DND-41 (cell line): ENCODE results near the gene ZNF273.

Source experiments
- ATAC-seq: fragments of 200-7000 bp; cut with Tn5 transposase; 3 replicates; pipeline ENCODE4 v1.9.1; 2021; ENCODE audit warnings: low read depth; ENCODE audit not compliant: insufficient read depth
- DNase-seq: peaks from one replicate; pipeline ENCODE4 v3.0.0-alpha.2; 2020
- H2AFZ ChIP-seq: 2 replicates; pipeline ENCODE4 v1.6.0; 2012; ENCODE audit warnings: low read depth, low read length
- H3K27ac ChIP-seq: 2 replicates; pipeline ENCODE4 v1.5.1; 2012; ENCODE audit warnings: low read length, inconsistent platforms
- H3K27me3 ChIP-seq: fragments of 200-600 bp; sonication (generic); 2 replicates; pipeline ENCODE4 v1.6.0; 2012; ENCODE audit warnings: low read length, mild to moderate bottlenecking, inconsistent platforms; ENCODE audit not compliant: insufficient read depth, poor library complexity
- H3K36me3 ChIP-seq: 2 replicates; pipeline ENCODE4 v1.5.1; 2012; ENCODE audit warnings: low read length, inconsistent platforms; ENCODE audit not compliant: insufficient read depth
- H3K4me1 ChIP-seq: 2 replicates; pipeline ENCODE4 v1.5.1; 2012; ENCODE audit warnings: mild to moderate bottlenecking, low read length; ENCODE audit not compliant: insufficient read depth
- H3K4me2 ChIP-seq: 2 replicates; pipeline ENCODE4 v1.6.0; 2012; ENCODE audit warnings: mild to moderate bottlenecking, moderate library complexity, low read length, inconsistent platforms; ENCODE audit not compliant: insufficient read depth
- H3K4me3 ChIP-seq, 2 experiments: fragments of 200-600 bp in 1 of 2; shearing (Covaris generic) in 1 of 2; 2 replicates each; pipeline ENCODE4 v1.5.1; 2012 to 2016; ENCODE audit warnings: inconsistent platforms in 2 of 2, low read length in 2 of 2, mild to moderate bottlenecking in 2 of 2, low read depth in 1 of 2, moderate library complexity in 1 of 2
- H3K79me2 ChIP-seq: 2 replicates; pipeline ENCODE4 v1.6.0; 2012; ENCODE audit warnings: low read length, inconsistent platforms; ENCODE audit not compliant: insufficient read depth
- H3K9ac ChIP-seq: 2 replicates; pipeline ENCODE4 v1.6.0; 2012; ENCODE audit warnings: low read depth, mild to moderate bottlenecking, inconsistent platforms, low read length, moderate library complexity
- H3K9me3 ChIP-seq: 2 replicates; pipeline ENCODE4 v1.5.1; 2012; ENCODE audit warnings: low read length, moderate library complexity, mild to moderate bottlenecking, inconsistent platforms; ENCODE audit not compliant: insufficient read depth, severe bottlenecking
- H4K20me1 ChIP-seq: 2 replicates; pipeline ENCODE4 v1.6.0; 2012; ENCODE audit warnings: low read length; ENCODE audit not compliant: insufficient read depth
- EZH2 ChIP-seq: IDR thresholded peaks from 3 replicates; pipeline ENCODE4 v1.6.1; 2012; ENCODE audit warnings: borderline replicate concordance, low read depth, mild to moderate bottlenecking, moderate library complexity, low read length, inconsistent platforms; ENCODE audit not compliant: severe bottlenecking
- TF ChIP-seq, protein P1 (sequence below): IDR thresholded peaks from 2 replicates; pipeline ENCODE4 v1.5.1; 2012; ENCODE audit warnings: borderline replicate concordance, low read length, moderate library complexity, mild to moderate bottlenecking; ENCODE audit not compliant: poor library complexity, severe bottlenecking; ENCODE audit errors: extremely low read depth

ZNF273 gene

GRCh38 chr7:64882341-64883112, 20.5 kb upstream of the ZNF273 start:
- H2AFZ ChIP-seq: no peak overlapping the region
- H3K4me2 ChIP-seq: no peak overlapping the region
- TF ChIP-seq, protein P1, sequence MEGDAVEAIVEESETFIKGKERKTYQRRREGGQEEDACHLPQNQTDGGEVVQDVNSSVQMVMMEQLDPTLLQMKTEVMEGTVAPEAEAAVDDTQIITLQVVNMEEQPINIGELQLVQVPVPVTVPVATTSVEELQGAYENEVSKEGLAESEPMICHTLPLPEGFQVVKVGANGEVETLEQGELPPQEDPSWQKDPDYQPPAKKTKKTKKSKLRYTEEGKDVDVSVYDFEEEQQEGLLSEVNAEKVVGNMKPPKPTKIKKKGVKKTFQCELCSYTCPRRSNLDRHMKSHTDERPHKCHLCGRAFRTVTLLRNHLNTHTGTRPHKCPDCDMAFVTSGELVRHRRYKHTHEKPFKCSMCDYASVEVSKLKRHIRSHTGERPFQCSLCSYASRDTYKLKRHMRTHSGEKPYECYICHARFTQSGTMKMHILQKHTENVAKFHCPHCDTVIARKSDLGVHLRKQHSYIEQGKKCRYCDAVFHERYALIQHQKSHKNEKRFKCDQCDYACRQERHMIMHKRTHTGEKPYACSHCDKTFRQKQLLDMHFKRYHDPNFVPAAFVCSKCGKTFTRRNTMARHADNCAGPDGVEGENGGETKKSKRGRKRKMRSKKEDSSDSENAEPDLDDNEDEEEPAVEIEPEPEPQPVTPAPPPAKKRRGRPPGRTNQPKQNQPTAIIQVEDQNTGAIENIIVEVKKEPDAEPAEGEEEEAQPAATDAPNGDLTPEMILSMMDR: no peak
- no peak for TF ChIP-seq EZH2
- no peak overlapping the region for H3K27ac ChIP-seq
- H3K27me3 ChIP-seq: no peaks in the 10 kb centered on the region
- H3K4me3 ChIP-seq: no peak overlapping the region
- H3K79me2 ChIP-seq: no peaks in the 10 kb centered on the region
- H3K9ac ChIP-seq: no peak overlapping the region
- H3K4me1 ChIP-seq: no peaks in the 10 kb centered on the region
- H4K20me1 ChIP-seq: no peaks in the 10 kb centered on the region
- H3K36me3 ChIP-seq: no peaks in the 10 kb centered on the region
- ATAC-seq (no peak), DNase-seq (no peak)
- peaks cover 60% of the 10 kb centered on the region for H3K9me3 ChIP-seq

DNA sequence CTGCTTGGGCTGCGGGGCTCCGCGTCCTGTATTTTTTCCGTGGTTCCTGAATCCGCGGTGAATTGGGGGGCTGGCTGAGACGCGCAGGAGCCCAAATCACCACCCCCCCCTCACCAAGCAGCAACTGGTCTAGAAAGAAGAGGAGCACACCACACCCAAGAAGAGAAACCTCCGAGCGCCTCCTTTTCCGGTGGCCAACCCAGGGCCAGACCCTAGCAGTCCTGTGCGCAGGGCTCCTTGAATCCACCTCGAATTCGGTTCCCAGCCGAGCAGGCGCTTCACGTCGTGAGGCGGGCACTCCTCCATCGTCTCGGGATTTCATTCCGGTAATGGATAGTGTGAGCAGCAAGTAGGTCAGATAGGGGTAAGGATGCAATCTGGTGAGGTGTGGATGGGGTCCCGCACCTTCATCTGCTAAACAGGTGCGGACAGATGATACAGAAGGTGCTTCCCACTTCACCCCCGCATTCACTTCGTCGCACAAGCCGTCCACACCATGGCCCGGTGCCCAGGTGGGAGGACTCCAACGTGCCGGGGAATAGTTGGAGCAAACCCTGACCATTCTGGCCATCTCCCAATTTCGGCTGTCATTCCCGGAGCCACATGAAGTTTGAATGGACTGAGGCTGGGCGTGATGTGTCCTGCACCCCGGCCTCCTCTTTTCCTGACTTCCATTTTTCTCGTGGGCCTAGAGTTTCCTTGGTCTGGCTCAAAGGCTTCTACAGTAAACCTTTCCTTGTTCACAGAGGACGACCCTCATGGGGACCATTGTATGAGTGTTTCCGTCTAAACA, 19.8 kb upstream of the ZNF273 start:
- H3K4me3 ChIP-seq: no peak overlapping the region
- no peak overlapping the region for H3K4me2 ChIP-seq
- H2AFZ ChIP-seq: no peak overlapping the region
- ATAC-seq (no peak), DNase-seq (no peak)
- no peaks in the 10 kb centered on the region for H3K36me3 ChIP-seq
- peaks cover 53% of the 10 kb centered on the region for H3K9me3 ChIP-seq
- no peaks in the 10 kb centered on the region for H3K4me1 ChIP-seq
- no peak overlapping the region for H3K27ac ChIP-seq
- H4K20me1 ChIP-seq: no peaks in the 10 kb centered on the region
- no peak for TF ChIP-seq EZH2
- TF ChIP-seq, protein P1: no peak
- H3K9ac ChIP-seq: no peak overlapping the region
- no peaks in the 10 kb centered on the region for H3K27me3 ChIP-seq
- no peaks in the 10 kb centered on the region for H3K79me2 ChIP-seq

GRCh38 chr7:64884085-64884912, 18.8 kb upstream of the ZNF273 start:
- H3K4me2 ChIP-seq: no peak overlapping the region
- H4K20me1 ChIP-seq: no peaks in the 10 kb centered on the region
- no peak overlapping the region for H3K4me3 ChIP-seq

More at GRCh38 chr7:64884085-64884912, 18.8 kb upstream of the ZNF273 start:
- Histone ChIP-seq H3K36me3 (no peaks in the 10 kb centered on the region), H3K4me1 (no peaks in the 10 kb centered on the region), H3K9me3 (peaks cover 44% of the 10 kb centered on the region), H2AFZ (no peak overlapping the region), H3K9ac (no peak overlapping the region), H3K27ac (no peak overlapping the region), H3K79me2 (no peaks in the 10 kb centered on the region), H3K27me3 (no peaks in the 10 kb centered on the region)
- no peak for TF ChIP-seq EZH2
- TF ChIP-seq, protein P1: no peak
- ATAC-seq (no peak), DNase-seq (no peak)
